Measurements from ENCODE around the gene IRF8. TPM values are rescaled to one million over a fixed set of nuclear protein-coding genes. Genes with fewer than 3 reads are reported as not detected.
"Not testable (repeated sequence)": the region's sequence is repeated elsewhere in the genome, so short reads cannot be mapped to it uniquely, and the experiment has no call there.

Gene IRF8
- total RNA-seq, 4 donors from 2014 or later, result 1.5 to 3.1 (median 2.8) TPM

- Histone ChIP-seq H3K4me3 (no peak overlapping the region), H3K4me1 (no peaks in the 10 kb centered on the region), H3K27me3 (peaks cover 0 to 11% (median 5%) of the 10 kb centered on the region in 3 donors), H3K27ac (no peak overlapping the region), H3K9me3 (no peaks in the 10 kb centered on the region), H3K36me3 (no peaks in the 10 kb centered on the region)
- TF ChIP-seq CTCF (IDR thresholded peaks at IDR 0.05 in 4 of 5, conservative IDR thresholded peaks at IDR 0.05 in 1 of 5) (no peak), POLR2A (IDR thresholded peaks at IDR 0.05) (no peak)
- intact Hi-C loops (cut with DNase I; ENCODE audit: low total_unique reads), result no loop called here
- DNase-seq (no peak), ATAC-seq (no peak)
- in situ Hi-C loops (cut with MboI; ENCODE audit: low sequenced_read_pairs in 4 of 4), result no loop called here
Measured at GRCh38 chr16:85857406-85857805, 41.6 kb upstream of the IRF8 start.

- H3K27ac ChIP-seq; H3K4me3 ChIP-seq; intact Hi-C loops (cut with DNase I; ENCODE audit: low total_unique reads); H3K9me3 ChIP-seq; H3K4me1 ChIP-seq; DNase-seq; in situ Hi-C loops (cut with MboI; ENCODE audit: low sequenced_read_pairs in 4 of 4); ATAC-seq; H3K36me3 ChIP-seq: not testable (repeated sequence)
- H3K27me3 ChIP-seq, result peaks cover 0 to 11% (median 5%) of the 10 kb centered on the region in 3 donors
Measured at GRCh38 chr16:85858571-85858970, 40.4 kb upstream of the IRF8 start.

- Histone ChIP-seq H3K36me3 (no peaks in the 10 kb centered on the region), H3K4me3 (no peak overlapping the region), H3K27ac (no peak overlapping the region), H3K4me1 (no peaks in the 10 kb centered on the region), H3K27me3 (peaks cover 0 to 11% (median 5%) of the 10 kb centered on the region in 3 donors), H3K9me3 (no peaks in the 10 kb centered on the region)
- no peak for TF ChIP-seq POLR2A (IDR thresholded peaks at IDR 0.05)
- TF ChIP-seq CTCF (IDR thresholded peaks at IDR 0.05 in 4 of 5, conservative IDR thresholded peaks at IDR 0.05 in 1 of 5), result no peak
- intact Hi-C loops (cut with DNase I; ENCODE audit: low total_unique reads) (no loop called here), in situ Hi-C loops (cut with MboI; ENCODE audit: low sequenced_read_pairs in 4 of 4) (no loop called here)
- DNase-seq, result no peak
- ATAC-seq, result no peak
Measured at GRCh38 chr16:85858984-85859817, 39.8 kb upstream of the IRF8 start.

- TF ChIP-seq CTCF (IDR thresholded peaks at IDR 0.05 in 4 of 5, conservative IDR thresholded peaks at IDR 0.05 in 1 of 5), result no peak
- no peak for TF ChIP-seq POLR2A (IDR thresholded peaks at IDR 0.05)
- DNase-seq (no peak), ATAC-seq (no peak)
- Histone ChIP-seq H3K4me1 (no peaks in the 10 kb centered on the region), H3K4me3 (no peak overlapping the region), H3K36me3 (no peaks in the 10 kb centered on the region), H3K27ac (no peak overlapping the region), H3K9me3 (no peaks in the 10 kb centered on the region), H3K27me3 (peaks cover 0 to 11% (median 5%) of the 10 kb centered on the region in 3 donors)
- intact Hi-C loops (cut with DNase I; ENCODE audit: low total_unique reads), result no loop called here
- in situ Hi-C loops (cut with MboI; ENCODE audit: low sequenced_read_pairs in 4 of 4), result no loop called here
Measured at GRCh38 chr16:85859818-85860125, 39.2 kb upstream of the IRF8 start.

GRCh38 chr16:85860413-85861094 is 38.4 kb upstream of the IRF8 start:
- DNase-seq, result no peak
- in situ Hi-C loops (cut with MboI; ENCODE audit: low sequenced_read_pairs in 4 of 4) (no loop called here), intact Hi-C loops (cut with DNase I; ENCODE audit: low total_unique reads) (no loop called here)
- Histone ChIP-seq H3K4me1 (no peaks in the 10 kb centered on the region), H3K4me3 (no peak overlapping the region), H3K27me3 (peaks cover 0 to 11% (median 5%) of the 10 kb centered on the region in 3 donors), H3K9me3 (no peaks in the 10 kb centered on the region), H3K27ac (no peak overlapping the region), H3K36me3 (no peaks in the 10 kb centered on the region)
- no peak for ATAC-seq
- no peak for TF ChIP-seq CTCF (IDR thresholded peaks at IDR 0.05 in 4 of 5, conservative IDR thresholded peaks at IDR 0.05 in 1 of 5)
- TF ChIP-seq POLR2A (IDR thresholded peaks at IDR 0.05), result no peak

Measured in gastrocnemius medialis (tissue), 4 donors.